Ovary (tissue), 3 donors: Measurements from ENCODE around the gene ATRNL1.

Experiments used
- EP300 ChIP-seq: sonication (generic); formaldehyde crosslinking; IDR thresholded peaks from one replicate; pipeline ENCODE4 v1.6.1; 2017; ENCODE audit warnings: antibody characterized with exemption
- TF ChIP-seq, protein P1 (sequence below), 3 donors: fragments of 450-650 bp in 2 of 3; fragments of 200-600 bp in 1 of 3; IDR thresholded peaks; one replicate each; pipeline versions ENCODE4 v1.5.1 to v1.8.0; 2016 to 2022; ENCODE audit warnings: antibody characterized with exemption in 3 of 3, mild to moderate bottlenecking in 1 of 3
- donor health status: DM: no; HTN: no; CAD: no.

DNA sequence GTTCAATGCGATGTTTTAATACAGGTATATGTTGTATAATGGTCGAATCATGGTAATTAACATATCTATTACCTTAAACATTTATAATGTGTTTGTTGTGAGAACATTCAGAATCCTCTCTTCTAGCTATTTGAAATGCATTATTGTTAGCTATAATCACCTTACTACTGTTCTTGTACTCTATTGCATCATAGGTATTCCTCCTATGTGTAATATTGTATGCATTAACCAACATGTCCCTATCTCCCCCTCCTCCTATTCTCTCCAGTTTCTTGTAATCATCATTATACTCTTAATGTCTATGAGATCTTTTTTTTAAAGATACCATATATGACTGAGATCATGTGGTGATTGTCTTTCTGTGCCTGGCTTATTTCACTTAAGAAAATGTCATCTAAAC lies 235.2 kb downstream of the ATRNL1 start:
- TF ChIP-seq, protein P1, sequence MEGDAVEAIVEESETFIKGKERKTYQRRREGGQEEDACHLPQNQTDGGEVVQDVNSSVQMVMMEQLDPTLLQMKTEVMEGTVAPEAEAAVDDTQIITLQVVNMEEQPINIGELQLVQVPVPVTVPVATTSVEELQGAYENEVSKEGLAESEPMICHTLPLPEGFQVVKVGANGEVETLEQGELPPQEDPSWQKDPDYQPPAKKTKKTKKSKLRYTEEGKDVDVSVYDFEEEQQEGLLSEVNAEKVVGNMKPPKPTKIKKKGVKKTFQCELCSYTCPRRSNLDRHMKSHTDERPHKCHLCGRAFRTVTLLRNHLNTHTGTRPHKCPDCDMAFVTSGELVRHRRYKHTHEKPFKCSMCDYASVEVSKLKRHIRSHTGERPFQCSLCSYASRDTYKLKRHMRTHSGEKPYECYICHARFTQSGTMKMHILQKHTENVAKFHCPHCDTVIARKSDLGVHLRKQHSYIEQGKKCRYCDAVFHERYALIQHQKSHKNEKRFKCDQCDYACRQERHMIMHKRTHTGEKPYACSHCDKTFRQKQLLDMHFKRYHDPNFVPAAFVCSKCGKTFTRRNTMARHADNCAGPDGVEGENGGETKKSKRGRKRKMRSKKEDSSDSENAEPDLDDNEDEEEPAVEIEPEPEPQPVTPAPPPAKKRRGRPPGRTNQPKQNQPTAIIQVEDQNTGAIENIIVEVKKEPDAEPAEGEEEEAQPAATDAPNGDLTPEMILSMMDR (IDR thresholded peaks at IDR 0.05), result no peak
- no peak for TF ChIP-seq EP300
